GM18951 (cell line): ENCODE data around the gene NPW.
A peak's percentile ranks its signal among the peaks of the same experiment; 100 is the strongest.
"Not testable (repeated sequence)": the region's sequence is repeated elsewhere in the genome, so short reads cannot be mapped to it uniquely, and the experiment has no call there.

Source experiments
- POLR2A ChIP-seq: IDR thresholded peaks from 4 replicates; pipeline ENCODE4 v1.6.1; 2011; ENCODE audit warnings: mild to moderate bottlenecking; ENCODE audit not compliant: insufficient read length, insufficient read depth; ENCODE audit errors: extremely low read depth
- in situ Hi-C: fragments of 300-500 bp; cut with MboI; formaldehyde crosslinking; loops from one replicate; pipeline ENCODE4 v1.12.0; 2022; ENCODE audit warnings: low sequenced_read_pairs, mixed read lengths, inconsistent platforms; ENCODE audit not compliant: unreplicated experiment

NPW gene

DNA sequence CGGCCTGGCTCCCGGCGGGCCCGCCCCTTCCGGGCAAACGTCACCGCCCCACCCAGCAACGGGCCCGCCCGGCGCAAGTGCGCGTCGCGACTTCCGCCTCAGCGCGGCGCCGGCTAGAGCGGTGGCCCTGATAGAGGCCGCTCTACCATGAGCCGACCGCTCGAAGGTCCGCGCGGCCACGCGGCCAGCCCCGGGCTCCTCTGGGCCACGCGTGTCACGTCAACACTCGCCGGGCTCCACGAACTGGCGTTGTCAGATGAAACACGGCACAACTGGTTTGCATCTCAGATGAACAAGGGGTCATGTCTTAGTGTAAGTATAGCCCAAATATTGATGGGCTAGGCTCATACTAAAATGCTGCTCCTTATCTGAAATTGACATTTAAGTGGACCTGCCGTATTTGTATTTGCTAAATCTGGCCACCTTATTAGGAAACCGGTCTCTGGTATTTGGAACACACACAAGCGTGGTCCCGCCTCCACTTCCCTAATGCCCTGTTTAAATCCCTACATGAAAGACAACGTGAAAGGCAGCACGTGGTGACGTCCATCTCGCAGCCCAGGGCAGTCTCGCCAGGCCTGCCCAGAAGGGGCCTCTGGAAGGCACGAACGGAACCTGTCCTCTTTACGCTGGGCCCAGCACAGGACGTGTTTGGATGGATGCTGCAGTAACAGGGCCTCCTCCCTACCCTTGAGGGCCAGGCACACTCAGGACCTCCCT lies 9.6 kb upstream of the NPW start, which contains the start of gene ZNF598:
TSS of gene ZNF598 (minus strand) at position 31 of the 720 bp plus-strand sequence.
- peak; percentile 96 for TF ChIP-seq POLR2A
- in situ Hi-C loops, result no loop called here

DNA sequence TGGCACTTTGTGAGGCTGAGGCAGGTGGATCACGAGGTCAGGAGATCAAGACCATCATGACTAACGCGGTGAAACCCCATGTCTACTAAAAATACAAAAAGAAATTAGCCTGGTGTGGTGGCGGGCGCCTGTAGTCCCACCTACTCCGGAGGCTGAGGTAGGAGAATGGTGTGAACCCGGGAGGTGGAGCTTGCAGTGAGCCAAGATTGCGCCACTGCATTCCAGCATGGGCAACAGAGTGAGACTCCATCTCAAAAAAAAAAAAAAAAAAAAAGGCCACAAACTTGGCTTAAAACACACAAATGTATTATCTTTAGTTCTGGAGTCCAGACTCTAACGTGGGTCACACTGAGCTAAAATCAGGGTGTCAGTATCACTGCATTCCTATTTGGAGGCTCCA lies 7.9 kb upstream of the NPW start:
- in situ Hi-C loops, result not testable (repeated sequence)

DNA sequence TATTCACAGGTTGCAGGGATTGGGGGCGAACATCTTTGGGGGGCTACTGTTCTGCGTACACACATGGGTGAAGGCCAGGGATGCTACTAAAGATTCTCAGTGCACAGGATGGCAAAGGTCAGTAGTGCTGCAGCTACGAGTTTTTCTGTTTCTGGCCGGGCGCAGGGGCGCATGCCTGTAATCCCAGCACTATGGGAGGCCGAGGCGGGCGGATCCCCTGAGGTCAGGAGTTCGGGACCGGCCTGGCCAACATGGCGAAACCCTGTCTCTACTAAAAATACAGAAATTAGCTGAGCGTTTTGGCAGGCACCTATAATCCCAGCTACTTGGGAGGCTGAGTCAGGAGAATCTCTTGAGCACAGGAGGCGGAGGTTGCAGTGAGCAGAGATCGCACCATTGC lies 6.1 kb upstream of the NPW start:
- no peak for TF ChIP-seq POLR2A
- in situ Hi-C loops, result no loop called here

DNA sequence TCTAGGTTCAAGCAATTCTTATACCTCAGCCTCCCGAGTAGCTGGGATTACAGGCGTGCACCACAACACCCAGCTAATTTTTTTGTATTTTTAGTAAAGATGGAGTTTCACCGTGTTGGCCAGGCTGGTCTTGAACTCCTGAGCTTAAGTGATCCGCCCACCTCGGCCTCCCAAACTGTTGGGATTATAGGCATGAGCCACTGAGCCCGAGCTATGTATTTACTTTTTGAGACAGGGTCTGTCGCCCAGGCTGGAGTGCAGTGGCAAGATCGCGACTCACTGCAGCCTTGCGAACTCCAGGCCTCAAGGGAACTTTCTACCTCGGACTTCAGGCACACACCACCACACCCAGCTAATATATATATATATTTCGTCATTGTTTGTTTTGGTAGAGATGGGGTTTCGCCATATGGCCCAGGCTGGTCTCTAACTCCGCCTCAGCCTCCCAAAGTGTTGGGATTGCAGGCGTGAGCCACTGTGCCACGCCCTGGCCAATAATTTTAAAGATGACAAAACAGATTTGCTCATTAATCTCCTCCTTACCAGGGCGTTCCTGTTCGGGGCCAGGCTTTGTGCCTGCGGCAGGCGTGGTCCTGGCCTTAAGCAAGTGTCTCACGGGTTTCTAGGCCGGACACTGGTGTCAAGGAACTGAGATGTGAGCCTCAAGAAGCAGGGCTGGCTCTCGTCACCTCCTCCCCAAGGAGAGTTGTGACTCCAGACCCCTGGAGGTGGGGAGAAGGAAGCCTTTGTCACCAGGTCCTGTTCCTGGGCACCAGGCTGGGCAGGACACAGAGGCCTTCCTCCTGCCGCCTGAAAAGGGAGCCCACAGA lies 4.3 kb upstream of the NPW start:
- in situ Hi-C loops, result no loop called here
- no peak for TF ChIP-seq POLR2A

DNA sequence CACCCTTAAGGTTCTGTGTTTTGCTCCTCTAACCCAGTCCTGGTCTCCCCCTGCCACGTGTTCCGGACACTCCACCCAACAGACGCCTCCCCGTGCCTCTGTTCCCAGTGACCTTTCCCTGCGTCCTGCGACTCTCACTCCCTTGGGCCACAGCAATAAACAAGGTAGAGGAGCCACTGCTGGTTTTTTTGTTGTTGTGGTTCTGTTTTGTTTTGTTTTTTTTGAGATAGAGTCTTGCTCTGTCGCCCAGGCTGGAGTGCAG lies 3.7 kb upstream of the NPW start:
- no peak for TF ChIP-seq POLR2A
- in situ Hi-C loops, result no loop called here

DNA sequence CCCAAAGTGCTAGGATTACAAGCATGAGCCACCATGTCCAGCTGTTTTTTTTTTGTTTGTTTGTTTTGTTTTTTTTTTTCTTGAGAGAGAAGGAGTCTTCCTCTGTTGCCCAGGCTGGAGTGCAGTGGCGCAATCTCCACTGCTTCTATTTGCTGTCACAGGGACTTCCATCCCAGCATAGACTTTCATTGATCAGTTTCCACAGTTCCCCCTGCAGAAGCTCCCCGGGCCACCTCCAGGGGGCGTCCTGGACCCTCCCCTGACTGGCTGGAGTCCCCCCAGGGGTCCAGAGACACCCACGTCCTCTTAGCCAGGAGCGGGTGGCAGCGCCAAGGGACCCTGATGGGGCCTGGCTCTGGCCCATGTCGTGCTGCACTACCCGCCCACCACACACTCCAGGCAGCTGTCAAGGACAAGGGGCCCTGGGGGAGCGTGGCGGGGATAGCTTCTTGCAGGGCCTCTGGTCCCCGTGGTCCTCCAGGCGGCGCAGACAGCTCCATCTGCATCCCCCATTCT lies 3.1 kb upstream of the NPW start:
- no peak for TF ChIP-seq POLR2A
- in situ Hi-C loops, result no loop called here

DNA sequence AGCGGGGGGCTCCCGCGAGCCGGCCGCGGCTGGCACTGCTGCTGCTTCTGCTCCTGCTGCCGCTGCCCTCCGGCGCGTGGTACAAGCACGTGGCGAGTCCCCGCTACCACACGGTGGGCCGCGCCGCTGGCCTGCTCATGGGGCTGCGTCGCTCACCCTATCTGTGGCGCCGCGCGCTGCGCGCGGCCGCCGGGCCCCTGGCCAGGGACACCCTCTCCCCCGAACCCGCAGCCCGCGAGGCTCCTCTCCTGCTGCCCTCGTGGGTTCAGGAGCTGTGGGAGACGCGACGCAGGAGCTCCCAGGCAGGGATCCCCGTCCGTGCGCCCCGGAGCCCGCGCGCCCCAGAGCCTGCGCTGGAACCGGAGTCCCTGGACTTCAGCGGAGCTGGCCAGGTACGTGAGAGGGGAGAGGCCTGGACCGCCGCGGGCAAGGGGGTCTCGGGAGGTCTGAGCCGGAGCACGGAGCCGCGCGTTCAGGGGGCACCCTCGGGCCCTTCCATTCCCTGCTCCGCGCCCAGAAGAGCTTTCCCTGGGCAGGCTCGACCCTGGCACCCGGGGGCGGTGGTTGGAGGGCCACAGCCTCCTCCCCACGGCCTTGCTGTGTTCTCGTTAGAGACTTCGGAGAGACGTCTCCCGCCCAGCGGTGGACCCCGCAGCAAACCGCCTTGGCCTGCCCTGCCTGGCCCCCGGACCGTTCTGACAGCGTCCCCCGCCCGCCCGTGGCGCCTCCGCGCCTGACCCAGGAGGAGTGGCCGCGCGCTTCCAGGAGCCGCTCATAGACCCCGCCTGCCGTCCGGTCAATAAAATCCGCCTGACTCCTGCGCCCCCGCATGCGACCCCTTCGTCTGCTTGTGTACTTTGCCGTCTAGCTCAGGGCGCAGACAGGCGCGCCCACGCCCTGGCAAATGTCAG lies 591 bp downstream of the NPW start:
- in situ Hi-C loops, result loop anchor here (5.0 kb wide), 1 partner anchor 122 kb away; no protein-coding TSS in a partner anchor
- TF ChIP-seq POLR2A, result no peak

DNA sequence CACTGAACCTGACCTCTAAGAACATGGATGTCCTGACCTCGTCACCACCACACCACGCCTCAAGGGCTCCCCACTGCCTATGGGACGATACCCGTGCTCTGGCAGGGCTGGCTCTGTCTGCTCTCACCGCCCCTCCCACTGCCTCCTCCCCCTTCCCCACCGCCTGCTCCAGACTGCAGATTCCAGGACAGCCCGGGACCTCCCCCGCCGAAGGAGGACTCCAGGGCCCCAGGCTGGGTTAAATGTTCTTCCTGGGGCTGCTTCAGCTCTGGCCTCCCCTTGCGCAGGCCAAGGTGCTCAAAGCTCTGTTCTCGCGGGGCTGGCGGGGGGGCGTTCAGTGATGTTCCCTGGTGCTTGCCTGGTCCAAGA lies 3.1 kb downstream of the NPW start:
- no peak for TF ChIP-seq POLR2A
- in situ Hi-C loops, result loop anchor here (5.0 kb wide), 1 partner anchor 120 kb away; no protein-coding TSS in a partner anchor

DNA sequence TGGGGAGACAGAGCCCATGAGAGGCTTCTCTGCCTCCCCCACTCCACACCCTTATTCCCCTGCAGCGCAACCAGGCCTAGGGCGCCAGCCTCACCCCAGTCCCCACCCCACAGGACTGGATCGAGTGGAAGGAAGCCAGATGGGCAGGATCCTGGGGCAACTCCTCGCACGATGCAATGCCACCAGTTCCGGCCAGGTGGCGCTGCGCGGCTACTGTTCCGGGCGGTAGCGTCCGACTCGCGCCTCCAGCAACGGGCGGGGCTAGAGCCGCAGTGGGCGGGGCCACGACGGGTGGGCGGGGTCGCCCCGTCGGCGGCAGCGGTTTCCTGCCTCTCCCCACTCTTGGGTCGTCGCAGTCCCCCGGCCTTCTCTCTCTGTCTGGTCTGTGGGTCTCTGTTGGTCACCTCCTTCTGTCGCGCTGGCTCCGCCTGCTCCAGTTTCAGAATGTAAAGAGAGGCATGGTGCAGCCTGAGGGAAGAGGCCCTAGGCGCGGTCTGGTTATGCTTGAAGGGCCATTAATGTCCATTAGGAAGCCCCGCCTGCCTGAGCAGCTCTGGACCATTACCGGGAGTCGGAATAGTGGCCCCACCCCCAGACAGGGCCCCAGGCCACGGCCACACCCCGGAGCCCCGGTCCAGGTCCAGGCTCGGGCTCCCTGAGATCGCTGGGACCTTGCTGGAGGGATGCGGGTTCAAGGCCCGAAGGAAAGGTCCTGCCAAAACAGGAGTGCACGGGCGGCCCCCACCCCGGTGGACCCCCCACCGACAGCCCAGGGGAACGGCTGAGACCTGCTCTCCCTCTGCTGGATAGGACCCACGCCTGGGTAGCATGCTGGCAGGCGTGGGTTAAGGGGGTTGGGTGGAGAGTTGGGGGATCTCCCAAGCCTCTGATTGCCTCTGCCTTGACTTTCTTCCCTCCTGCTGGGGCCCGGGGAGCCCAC lies 3.8 kb downstream of the NPW start:
- in situ Hi-C loops, result loop anchor here (5.0 kb wide), 1 partner anchor 119 kb away; no protein-coding TSS in a partner anchor
- peak; percentile 38 for TF ChIP-seq POLR2A

DNA sequence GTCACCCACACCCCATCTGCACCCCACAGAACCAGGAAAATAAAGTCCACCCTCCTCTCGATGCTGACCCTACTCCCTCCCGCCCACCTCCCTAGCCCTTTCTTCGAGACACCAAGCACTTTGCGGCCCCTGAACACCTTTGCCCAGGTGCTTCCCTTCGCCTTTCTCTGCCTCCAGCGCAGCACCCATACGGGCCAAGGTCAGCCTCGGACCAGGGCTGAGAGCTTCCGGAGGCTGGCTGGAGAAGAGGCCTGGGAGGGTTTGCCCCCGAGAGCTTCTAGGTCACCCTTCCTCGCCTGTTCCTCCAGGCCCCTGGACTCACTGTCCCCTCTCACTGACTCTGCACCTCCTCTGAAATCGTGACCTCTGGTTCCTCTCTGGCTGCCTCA lies 4.4 kb downstream of the NPW start:
- TF ChIP-seq POLR2A, result no peak
- in situ Hi-C loops, result loop anchor here (5.0 kb wide), 1 partner anchor 118 kb away; no protein-coding TSS in a partner anchor

DNA sequence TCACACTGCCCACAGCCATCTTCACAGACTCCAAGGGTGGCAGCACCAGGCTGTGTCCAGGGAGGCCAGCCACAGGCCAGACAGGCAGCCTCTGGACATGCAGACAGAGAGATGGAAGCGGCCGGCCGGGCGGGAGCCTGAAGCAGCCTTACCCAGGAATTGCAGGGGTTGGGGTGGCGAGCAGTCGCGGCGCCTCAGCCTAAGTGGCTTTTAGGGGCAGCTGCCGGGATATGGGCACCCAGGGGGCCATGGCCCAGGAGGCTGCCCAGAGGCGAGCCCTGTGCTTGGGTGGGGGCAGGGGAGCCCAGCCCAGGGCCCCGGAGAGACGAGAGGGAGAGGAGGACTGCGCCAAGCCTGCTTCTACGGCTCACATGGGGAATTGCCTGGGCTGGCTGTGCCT lies 5.7 kb downstream of the NPW start:
- in situ Hi-C loops, result no loop called here
- no peak for TF ChIP-seq POLR2A

DNA sequence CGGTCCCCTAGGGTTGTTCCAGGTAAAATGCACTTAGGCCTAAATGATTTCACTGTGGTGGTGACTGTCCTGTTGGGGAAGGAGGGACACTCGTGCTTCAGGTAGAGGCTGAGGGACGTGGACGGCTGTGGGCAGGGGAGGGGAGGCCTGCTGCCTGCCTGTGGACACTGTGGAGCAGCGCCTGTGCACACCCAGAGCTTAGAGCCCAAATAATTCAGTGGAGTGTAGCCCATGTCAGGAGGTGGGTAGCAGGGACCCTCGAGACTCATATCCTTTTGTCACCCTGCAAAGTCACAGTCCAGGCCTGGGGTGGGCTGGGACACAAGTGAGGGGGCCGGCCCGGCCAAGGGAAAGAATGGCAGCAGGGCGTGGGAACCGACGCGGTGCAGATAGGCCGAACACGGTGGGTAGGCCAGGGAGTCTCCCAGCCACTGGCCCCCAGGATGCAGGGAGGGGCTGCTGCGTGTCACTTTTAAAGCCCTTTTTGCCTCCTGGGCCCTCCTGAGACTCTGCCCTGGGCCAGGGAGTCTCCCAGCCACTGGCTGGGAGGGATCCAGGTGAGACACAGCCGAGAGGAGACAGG lies 6.4 kb downstream of the NPW start:
- in situ Hi-C loops, result no loop called here
- no peak for TF ChIP-seq POLR2A

DNA sequence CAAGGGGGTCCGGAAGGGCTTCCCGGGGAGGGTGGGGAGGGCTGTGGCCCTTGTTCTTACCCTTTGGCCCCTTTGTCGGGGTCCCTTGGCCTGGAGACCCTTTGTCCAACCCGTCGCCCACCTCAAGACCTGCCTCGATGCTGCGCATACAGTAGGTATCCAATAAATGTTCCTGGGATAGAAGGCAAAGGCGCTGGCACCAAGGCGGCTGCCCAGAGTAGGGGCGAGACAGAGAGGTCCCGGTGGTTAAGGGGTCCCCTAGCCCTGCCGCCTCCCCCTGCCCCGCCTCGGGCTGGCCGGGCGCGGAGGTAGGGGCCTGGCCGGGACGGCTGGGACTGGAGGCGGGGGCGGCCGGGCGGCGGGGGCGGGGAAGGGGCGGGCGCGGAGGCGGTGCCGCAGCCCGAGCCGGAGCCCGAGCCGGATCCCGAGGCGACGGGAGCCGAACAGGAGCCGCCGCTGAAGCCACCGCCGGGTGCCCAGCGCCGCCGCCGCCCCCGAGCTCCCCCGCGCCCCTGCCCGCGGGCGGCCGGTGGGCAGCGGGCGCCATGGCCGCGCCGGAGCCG lies 7.0 kb downstream of the NPW start, which contains the start of gene NHERF2:
TSS of gene NHERF2 (plus strand) at position 442 of the 563 bp plus-strand sequence. CDS start at position 546, 104 bp downstream.
- no peak for TF ChIP-seq POLR2A
- in situ Hi-C loops, result no loop called here
